K562 (cell line): ENCODE measurements around the gene NFS1. TPM values are rescaled to one million over a fixed set of nuclear protein-coding genes. Genes with fewer than 3 reads are reported as not detected.
A peak's percentile ranks its signal among the peaks of the same experiment; 100 is the strongest.

Source experiments
- ATAC-seq: fragments of 200-7000 bp; cut with Tn5 transposase; 3 replicates; pipeline ENCODE4 v1.9.1; 2020; ENCODE audit warnings: moderate library complexity
- Bru-seq: library from RNA; stranded (reverse); fragments of 400-500 nt; gene quantifications from one replicate; lab custom pipeline; 2021; lab: Mats Ljungman, UMichigan
- BruChase-seq, 2 experiments: library from RNA; stranded (reverse); fragments of 400-500 nt; gene quantifications; one replicate each; lab custom pipeline; 2021; lab: Mats Ljungman, UMichigan
- BruUV-seq: library from RNA; stranded (reverse); fragments of 400-500 nt; replicated peaks from 2 replicates; lab custom pipeline; 2021; lab: Mats Ljungman, UMichigan
- CTCF ChIA-PET: fragments of 300-600 bp; formaldehyde crosslinking; extraction: SDS; loops from one replicate; lab custom pipeline; 2021; ENCODE audit warnings: low intra/inter-chr PET ratio; lab: Yijun Ruan, JAX
- POLR2A ChIA-PET: fragments of 300-600, 350-650 bp; sonication (Branson Sonifier 250); formaldehyde crosslinking; extraction: SDS; loops from one replicate; lab custom pipeline; 2021; ENCODE audit warnings: antibody characterized with exemption, inconsistent platforms; lab: Yijun Ruan, JAX
- DNase-seq, 4 experiments: peaks; one replicate each; pipeline versions ENCODE4 v3.0.0 to v3.0.0-alpha.2; 2011 to 2018; ENCODE audit warnings: low spot score in 3 of 4, mixed read lengths in 3 of 4; ENCODE audit errors: extremely low read depth in 1 of 4
- FAIRE-seq: peaks from 2 replicates; lab custom pipeline; 2011; peaks lifted over from hg19 to GRCh38; lab: Jason Lieb, UNC
- H2AFZ ChIP-seq: 2 replicates; pipeline ENCODE4 v1.6.0; 2011; ENCODE audit warnings: low read depth, low read length, control low read depth, inconsistent platforms
- H3K27ac ChIP-seq: fragments of 200-600 bp; 3 replicates; pipeline ENCODE4 v1.8.0; 2011; ENCODE audit warnings: low read depth, mild to moderate bottlenecking, control low read depth, inconsistent platforms, low read length, moderate library complexity, mixed read lengths; ENCODE audit errors: extremely low read depth
- H3K27me3 ChIP-seq, 2 experiments: fragments of 300-600 bp in 1 of 2; 2 replicates in 1 of 2; 3 replicates in 1 of 2; pipeline versions ENCODE4 v1.6.0 to v1.8.0; 2011; ENCODE audit warnings: inconsistent platforms in 2 of 2, low read length in 2 of 2, mild to moderate bottlenecking in 1 of 2, mixed read lengths in 1 of 2, moderate library complexity in 1 of 2; ENCODE audit not compliant: control insufficient read depth in 2 of 2, insufficient read depth in 2 of 2
- H3K36me3 ChIP-seq: fragments of 300-600 bp; 3 replicates; pipeline ENCODE4 v1.8.0; 2011; ENCODE audit warnings: mild to moderate bottlenecking, low read length, inconsistent platforms; ENCODE audit not compliant: control insufficient read depth, insufficient read depth
- H3K4me1 ChIP-seq, 2 experiments: fragments of 200-600 bp in 1 of 2; replicated peaks in 1 of 2; 2 replicates in 1 of 2; 3 replicates in 1 of 2; pipeline versions ENCODE4 v1.5.1 to v1.8.0; 2011; ENCODE audit warnings: inconsistent platforms in 2 of 2, low read length in 2 of 2, mild to moderate bottlenecking in 1 of 2, mixed read lengths in 1 of 2, moderate library complexity in 1 of 2; ENCODE audit not compliant: control insufficient read depth in 2 of 2, insufficient read depth in 2 of 2
- H3K4me2 ChIP-seq: 2 replicates; pipeline ENCODE4 v1.6.1; 2011; ENCODE audit warnings: low read length, control low read depth, inconsistent platforms, mixed read lengths; ENCODE audit not compliant: insufficient read depth
- H3K4me3 ChIP-seq: fragments of 200-600 bp; sonication (generic), shearing (Covaris generic); 2 replicates; pipeline ENCODE4 v1.5.1; 2016; ENCODE audit warnings: control low read depth, inconsistent platforms
- H3K79me2 ChIP-seq: fragments of 200-600 bp; 3 replicates; pipeline ENCODE4 v1.8.0; 2011; ENCODE audit warnings: low read length, inconsistent platforms; ENCODE audit not compliant: control insufficient read depth, insufficient read depth
- H3K9ac ChIP-seq, 2 experiments: 2 replicates each; pipeline versions ENCODE4 v1.6.0 to v1.6.1; 2011; ENCODE audit warnings: low read depth in 2 of 2, low read length in 2 of 2, control low read depth in 1 of 2, inconsistent platforms in 1 of 2, mild to moderate bottlenecking in 1 of 2, mixed read lengths in 1 of 2; ENCODE audit not compliant: insufficient read depth in 1 of 2
- H3K9me1 ChIP-seq: one replicate; pipeline ENCODE4 v1.6.0; 2011; ENCODE audit warnings: inconsistent platforms, mild to moderate bottlenecking, low read length, moderate library complexity; ENCODE audit not compliant: control insufficient read depth, insufficient read depth
- H3K9me3 ChIP-seq: replicated peaks from 2 replicates; pipeline ENCODE4 v1.5.1; 2011; ENCODE audit warnings: low read depth, low read length, inconsistent platforms; ENCODE audit not compliant: control insufficient read depth, insufficient read depth
- H4K20me1 ChIP-seq: replicated peaks from 2 replicates; pipeline ENCODE4 v1.6.1; 2011; ENCODE audit warnings: low read length, inconsistent platforms, mixed read lengths; ENCODE audit not compliant: control insufficient read depth, insufficient read depth
- ATF7 ChIP-seq: fragments of 450-650 bp; IDR thresholded peaks from 2 replicates; pipeline ENCODE4 v1.7.1; 2014; ENCODE audit warnings: mild to moderate bottlenecking, moderate library complexity
- CC2D1A ChIP-seq: fragments of 450-650 bp; IDR thresholded peaks from 2 replicates; pipeline ENCODE4 v1.6.1; 2017; ENCODE audit warnings: mild to moderate bottlenecking
- EZH2 ChIP-seq: IDR thresholded peaks from 2 replicates; pipeline ENCODE4 v1.6.1; 2012; ENCODE audit warnings: low read depth, mild to moderate bottlenecking, inconsistent platforms, low read length, borderline replicate concordance
- HDAC2 ChIP-seq: fragments of 450-650 bp; IDR thresholded peaks from 2 replicates; pipeline ENCODE4 v1.6.1; 2016; ENCODE audit warnings: mild to moderate bottlenecking
- HDAC6 ChIP-seq: IDR thresholded peaks from 2 replicates; pipeline ENCODE4 v1.6.1; 2012; ENCODE audit warnings: low read depth, mild to moderate bottlenecking, control low read depth, inconsistent platforms, low read length, moderate library complexity
- HLTF ChIP-seq: fragments of 450-650 bp; IDR thresholded peaks from 2 replicates; pipeline ENCODE4 v1.6.1; 2016
- LCOR ChIP-seq: sonication (generic); formaldehyde crosslinking; IDR thresholded peaks from 2 replicates; pipeline ENCODE4 v1.8.0; 2022; ENCODE audit warnings: mild to moderate bottlenecking, missing genetic modification reagents
- LEF1 ChIP-seq: fragments of 450-650 bp; IDR thresholded peaks from 2 replicates; pipeline ENCODE4 v1.6.1; 2016; ENCODE audit warnings: mild to moderate bottlenecking
- MAFG ChIP-seq: fragments of 450-650 bp; conservative IDR thresholded peaks from 2 replicates; pipeline ENCODE4 v1.6.1; 2016; ENCODE audit warnings: missing genetic modification characterization, missing compliant biosample characterization
- MECOM ChIP-seq: fragments of 250-450 bp; sonication (Bioruptor Pico); IDR thresholded peaks from 2 replicates; pipeline ENCODE4 v1.8.0; 2022; ENCODE audit warnings: inconsistent platforms
- NCOR1 ChIP-seq: fragments of 450-650 bp; IDR thresholded peaks from 2 replicates; pipeline ENCODE4 v1.6.1; 2016; ENCODE audit warnings: mild to moderate bottlenecking, moderate library complexity
- PHTF2 ChIP-seq: fragments of 250-450 bp; sonication (Bioruptor Pico); IDR thresholded peaks from 2 replicates; pipeline ENCODE4 v1.5.0; 2021; ENCODE audit warnings: mild to moderate bottlenecking
- ZNF707 ChIP-seq: fragments of 250-450 bp; sonication (Bioruptor Pico); conservative IDR thresholded peaks from 2 replicates; pipeline ENCODE4 v1.8.0; 2022; ENCODE audit warnings: inconsistent platforms, mild to moderate bottlenecking, moderate library complexity
- WGBS: fragments of 100-300 bp; shearing (Covaris generic); methylation state at CpG from one replicate; pipeline ENCODE4 v1.1.6; 2016; ENCODE audit warnings: low coverage, mixed read lengths; ENCODE audit not compliant: insufficient coverage; ENCODE audit errors: missing lambda C conversion rate; 5-methylcytosine and 5-hydroxymethylcytosine counted together
- in situ Hi-C: fragments of 300-500 bp; cut with MboI; formaldehyde crosslinking; loops from 4 replicates; pipeline ENCODE4 v1.15.0; 2018; ENCODE audit warnings: inconsistent platforms, mixed read lengths
- intact Hi-C: fragments of 100-400 bp; cut with micrococcal nuclease; formaldehyde crosslinking; loops from 2 replicates; pipeline ENCODE4 v1.14.2; 2022
- long read RNA-seq, 3 experiments: library from polyadenylated mRNA in 2 of 3; library from RNA in 1 of 3; unstranded in 2 of 3; stranded (forward) in 1 of 3; transcript quantifications; one replicate each; pipeline ENCODE4 v2.0.0, GENCODE V29; 2019 to 2022
- polyA minus RNA-seq, 3 experiments: library from RNA; depleted of rRNA, polyadenylated mRNA; stranded (reverse); fragments of >200 nt; gene quantifications; 2 replicates each; pipeline ENCODE4 v1.2.3, GENCODE V29; 2011
- polyA plus RNA-seq, 8 experiments: library from polyadenylated mRNA; depleted of rRNA in 4 of 8; stranded (reverse) in 5 of 8; unstranded in 3 of 8; fragments of >200 nt; fragmentation: Nextera tagmentation in 2 of 8; fragmentation: Illumina TruSeq in 1 of 8; extraction: Ambion mirVana in 2 of 8; extraction: Trizol in 1 of 8; gene quantifications; 2 replicates each; pipeline versions ENCODE4 v1.2.1 to v1.2.3, GENCODE V29; 2011 to 2014; ENCODE audit warnings: inconsistent platforms in 1 of 8, missing spikeins in 1 of 8
- total RNA-seq, 7 experiments: library from RNA; depleted of rRNA in 6 of 7; stranded (reverse); fragments of >200 nt in 6 of 7; fragmentation: Illumina TruSeq in 2 of 7; extraction: Trizol in 2 of 7; gene quantifications; 2 replicates each; pipeline versions ENCODE4 v1.2.1 to v1.2.3, GENCODE V29; 2011 to 2021; ENCODE audit warnings: low replicate concordance in 1 of 7
- TF ChIP-seq, protein P1 (sequence below): fragments of 250-450 bp; sonication (Bioruptor Pico); IDR thresholded peaks from 2 replicates; pipeline ENCODE4 v1.8.0; 2021; ENCODE audit warnings: borderline replicate concordance, mild to moderate bottlenecking, moderate library complexity; ENCODE audit not compliant: poor library complexity, severe bottlenecking
- TF ChIP-seq, protein P2 (sequence below): sonication (generic); formaldehyde crosslinking; IDR thresholded peaks from 2 replicates; pipeline ENCODE4 v1.8.0; 2022; ENCODE audit warnings: mild to moderate bottlenecking, missing genetic modification reagents

NFS1 gene
- total RNA-seq (2011; cell fraction: chromatin; rRNA removed; ENCODE audit: low replicate concordance), result 52.4 and 75.5 TPM in 2 replicates
- 59.4 and 63.0 TPM in 2 replicates for total RNA-seq (2011; cell fraction: nucleolus; rRNA removed)
- total RNA-seq (2011; cell fraction: nucleoplasm; rRNA removed), result 55.7 and 62.0 TPM in 2 replicates
- total RNA-seq (2014; rRNA removed) (45.0 and 59.4 TPM in 2 replicates), total RNA-seq (2014; rRNA removed; fragmentation: Illumina TruSeq; extraction: Trizol) (41.0 and 41.8 TPM in 2 replicates), total RNA-seq (2015; rRNA removed; fragmentation: Illumina TruSeq; extraction: Trizol) (34.1 and 34.7 TPM in 2 replicates), total RNA-seq (2021) (47.1 and 52.5 TPM in 2 replicates), polyA plus RNA-seq (2011; rRNA removed) (72.2 and 76.3 TPM in 2 replicates), polyA plus RNA-seq (2014; fragmentation: Illumina TruSeq; extraction: Trizol) (48.0 and 51.9 TPM in 2 replicates), polyA plus RNA-seq (2014; fragmentation: Nextera tagmentation; extraction: Ambion mirVana) (10 to 100 TPM; 11.5 to 13.9 TPM), polyA plus RNA-seq (2014; rRNA removed) (84.8 and 94.6 TPM in 2 replicates), polyA minus RNA-seq (2011; rRNA and poly(A)+ RNA removed) (45.8 and 53.4 TPM in 2 replicates), Bru-seq, nascent RNA (percentile 69 among the genes with signal in this experiment), BruChase-seq, experiment 1, labeled RNA remaining after a 2-hour chase (percentile 76 among the genes with signal in this experiment), BruChase-seq, experiment 2, labeled RNA remaining after a 6-hour chase (percentile 79 among the genes with signal in this experiment)
- polyA plus RNA-seq (2011; cell fraction: cytosol; rRNA removed), result 84.5 and 124 TPM in 2 replicates
- polyA plus RNA-seq (2011; cell fraction: nucleus; rRNA removed), result 63.6 and 64.2 TPM in 2 replicates
- polyA plus RNA-seq (2012), result 27.4 and 33.4 TPM in 2 replicates
- polyA minus RNA-seq (2011; cell fraction: cytosol; rRNA and poly(A)+ RNA removed), result 19.5 and 21.2 TPM in 2 replicates
- 21.2 and 21.4 TPM in 2 replicates for polyA minus RNA-seq (2011; cell fraction: nucleus; rRNA and poly(A)+ RNA removed)
- long read RNA-seq, experiment 1, transcript NFS1-203 (13 exons, 3,012 nt), result major isoform, 72 of 175 reads
- long read RNA-seq, experiment 1, partial matches to known transcripts, result 80 of 175 reads
- long read RNA-seq, experiment 1, other reads (novel, unspliced or antisense), result 15 of 175 reads
- long read RNA-seq, experiment 2, transcript NFS1-203 (13 exons, 3,012 nt), result major isoform, 18 of 36 reads
- long read RNA-seq, experiment 2, partial matches to known transcripts, result 7 of 36 reads
- long read RNA-seq, experiment 2, other reads (novel, unspliced or antisense), result 9 of 36 reads
- long read RNA-seq, experiment 3, transcript NFS1-203 (13 exons, 3,012 nt), result major isoform, 28 of 40 reads
- long read RNA-seq, experiment 3, partial matches to known transcripts, result 3 of 40 reads
- long read RNA-seq, experiment 3, other reads (novel, unspliced or antisense), result 6 of 40 reads

DNA sequence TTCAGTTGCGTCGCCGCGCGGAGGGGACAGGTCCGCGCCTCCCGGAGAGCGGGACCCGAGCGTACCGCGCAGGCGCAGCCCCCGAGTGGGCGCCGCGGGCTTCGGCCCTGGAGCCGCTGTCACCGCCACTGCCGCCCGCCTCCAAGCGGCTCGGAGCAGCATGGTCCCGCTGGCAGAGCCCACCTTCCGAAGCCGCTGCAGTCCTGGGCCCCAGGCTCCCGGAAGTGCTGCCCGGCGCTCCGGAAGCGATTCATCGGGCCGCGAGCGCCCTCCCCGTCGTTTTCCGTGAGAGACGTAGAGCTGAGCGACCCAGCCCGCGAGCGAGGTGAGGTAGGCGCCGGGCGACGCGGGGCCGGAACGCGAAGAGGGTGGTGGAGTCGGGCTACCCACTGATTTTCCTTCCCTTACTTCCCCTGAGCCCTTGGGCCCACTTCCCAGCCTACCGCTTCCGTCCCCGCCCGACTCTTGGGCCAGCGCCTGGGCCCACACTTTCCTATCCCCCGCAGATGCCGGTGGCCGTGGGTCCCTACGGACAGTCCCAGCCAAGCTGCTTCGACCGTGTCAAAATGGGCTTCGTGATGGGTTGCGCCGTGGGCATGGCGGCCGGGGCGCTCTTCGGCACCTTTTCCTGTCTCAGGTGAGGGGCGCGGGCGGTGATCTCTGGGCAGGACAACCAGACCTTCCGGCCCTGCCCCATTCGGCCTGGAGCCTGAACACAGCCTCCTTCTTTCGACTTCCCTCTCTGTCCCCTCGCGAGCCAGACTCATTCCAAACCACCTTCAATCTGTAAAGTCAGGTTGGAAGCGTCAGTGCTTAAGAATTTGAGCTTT is at the start of gene NFS1, which contains the start of gene ROMO1:
NFS1 (minus strand) TSS at position 226 of the 830 bp plus-strand sequence; CDS start at position 162, 64 bp downstream.
ROMO1 (plus strand) TSS at position 279 of the 830 bp plus-strand sequence; CDS start at position 507, 228 bp downstream.
- CTCF ChIA-PET, result no interaction called here
- no peaks in the 10 kb centered on the region; the same call in 1 of the 2 replicates for H4K20me1 ChIP-seq
- H3K79me2 ChIP-seq, result peaks cover 41% of the 10 kb centered on the region
- no peaks in the 10 kb centered on the region for H3K9me1 ChIP-seq
- WGBS, result under 1% methylated on average over 73 of the region's 81 CpGs
- POLR2A ChIA-PET, result interaction anchor here (0.6 to 12.6 kb wide), 15 partner anchors 9 to 255 kb away, joined by 3 to 102 read pairs (median 4); no protein-coding TSS in a partner anchor
- no peaks in the 10 kb centered on the region for H3K9me3 ChIP-seq
- intact Hi-C loops (loop anchor here (2.0 kb wide), 1 partner anchor 83 kb away; no protein-coding TSS in a partner anchor), in situ Hi-C loops (no loop called here)
- FAIRE-seq, result peak; percentile 57
- peak within 1 kb of the TSS; percentile 97 for H3K9ac ChIP-seq
- H3K27ac ChIP-seq, result peak within 1 kb of the TSS; percentile 92
- peaks cover 10 to 14% of the 10 kb centered on the region in 2 experiments; a peak in 4 of 5 replicates for H3K4me1 ChIP-seq
- TSS peak; percentile 75 for BruUV-seq
- H3K36me3 ChIP-seq, result peaks cover 63% of the 10 kb centered on the region; the same call in 2 of the 3 replicates
- no peaks in the 10 kb centered on the region for H3K27me3 ChIP-seq
- peak within 1 kb of the TSS; percentile 98 for H3K4me2 ChIP-seq
- H2AFZ ChIP-seq, result peak within 1 kb of the TSS; percentile 91
- peak; percentile 90 to 97 (median 94) for DNase-seq
- H3K4me3 ChIP-seq, result peak within 1 kb of the TSS; percentile 96
- ATAC-seq, result peak; percentile 94
- no peak for TF ChIP-seq MAFG (tag)
- TF ChIP-seq, protein P1, sequence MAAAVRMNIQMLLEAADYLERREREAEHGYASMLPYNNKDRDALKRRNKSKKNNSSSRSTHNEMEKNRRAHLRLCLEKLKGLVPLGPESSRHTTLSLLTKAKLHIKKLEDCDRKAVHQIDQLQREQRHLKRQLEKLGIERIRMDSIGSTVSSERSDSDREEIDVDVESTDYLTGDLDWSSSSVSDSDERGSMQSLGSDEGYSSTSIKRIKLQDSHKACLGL (CRISPR knock-in tag), result no peak
- TF ChIP-seq HDAC2, result peak; percentile 58; the same call in 1 of the 2 replicates
- TF ChIP-seq CC2D1A, result no peak
- 0 out of 2 replicates have a peak, but pooled peaks have one; percentile 6 for TF ChIP-seq NCOR1
- TF ChIP-seq MECOM (CRISPR knock-in tag), result no peak
- TF ChIP-seq EZH2, result no peak
- no peak for TF ChIP-seq LEF1
- no peak for TF ChIP-seq ZNF707 (CRISPR knock-in tag)
- peak; percentile 70 for TF ChIP-seq ATF7
- no peak for TF ChIP-seq HLTF
- no peak for TF ChIP-seq HDAC6
- TF ChIP-seq, protein P2, sequence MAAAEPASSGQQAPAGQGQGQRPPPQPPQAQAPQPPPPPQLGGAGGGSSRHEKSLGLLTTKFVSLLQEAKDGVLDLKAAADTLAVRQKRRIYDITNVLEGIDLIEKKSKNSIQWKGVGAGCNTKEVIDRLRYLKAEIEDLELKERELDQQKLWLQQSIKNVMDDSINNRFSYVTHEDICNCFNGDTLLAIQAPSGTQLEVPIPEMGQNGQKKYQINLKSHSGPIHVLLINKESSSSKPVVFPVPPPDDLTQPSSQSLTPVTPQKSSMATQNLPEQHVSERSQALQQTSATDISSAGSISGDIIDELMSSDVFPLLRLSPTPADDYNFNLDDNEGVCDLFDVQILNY (CRISPR knock-in tag), result no peak
- TF ChIP-seq PHTF2 (CRISPR knock-in tag), result no peak
- no peak for TF ChIP-seq LCOR
